Esophagus (tissue), 2 donors: ENCODE data around the gene NOX5. TPM values are rescaled to one million over a fixed set of nuclear protein-coding genes. Genes with fewer than 3 reads are reported as not detected.

Experiments used
- H3K27ac ChIP-seq, 2 donors: one replicate each; pipeline ENCODE4 v1.5.1; 2013; ENCODE audit warnings: low read depth in 2 of 2, mild to moderate bottlenecking in 2 of 2, inconsistent platforms in 1 of 2, low read length in 1 of 2, moderate library complexity in 1 of 2
- H3K27me3 ChIP-seq, 2 donors: one replicate each; pipeline ENCODE4 v1.6.1; 2013; ENCODE audit warnings: low read length in 2 of 2, control low read depth in 1 of 2, mild to moderate bottlenecking in 1 of 2; ENCODE audit not compliant: insufficient read depth in 2 of 2, control insufficient read depth in 1 of 2
- H3K36me3 ChIP-seq, 2 donors: one replicate each; pipeline ENCODE4 v1.6.1; 2013; ENCODE audit warnings: low read length in 1 of 2; ENCODE audit not compliant: control insufficient read depth in 2 of 2, insufficient read depth in 2 of 2
- H3K4me1 ChIP-seq, 2 donors: one replicate each; pipeline ENCODE4 v1.6.1; 2013; ENCODE audit warnings: low read length in 1 of 2; ENCODE audit not compliant: control insufficient read depth in 2 of 2, insufficient read depth in 2 of 2
- H3K4me3 ChIP-seq, 2 donors: one replicate each; pipeline ENCODE4 v1.5.1; 2013; ENCODE audit warnings: low read length in 2 of 2, mild to moderate bottlenecking in 2 of 2, low read depth in 1 of 2, moderate library complexity in 1 of 2
- H3K9me3 ChIP-seq, 2 donors: one replicate each; pipeline ENCODE4 v1.6.1; 2013; ENCODE audit warnings: mild to moderate bottlenecking in 2 of 2, low read depth in 1 of 2, low read length in 1 of 2, moderate library complexity in 1 of 2; ENCODE audit not compliant: control insufficient read depth in 2 of 2, insufficient read depth in 1 of 2
- WGBS, 2 donors: extraction: QIAGEN DNeasy Blood & Tissue Kit; methylation state at CpG; one replicate each; pipeline ENCODE4 v1.1.7; 2013; 5-methylcytosine and 5-hydroxymethylcytosine counted together
- polyA plus RNA-seq, 2 donors: library from polyadenylated mRNA; stranded (reverse); fragments of 200-250 nt; gene quantifications; one replicate each; pipeline ENCODE4 v1.2.3, GENCODE V29; 2013
- donor health status: healthy with polysubstance abuse.
- donor health status: Bipolar disorder and iron deficiency.

The NOX5 gene
- polyA plus RNA-seq, 2 donors, result 0.26 to 0.29 TPM

- no peak overlapping the region for H3K4me3 ChIP-seq
- H3K4me1 ChIP-seq, result peaks cover 2 to 17% of the 10 kb centered on the region in 2 donors
- whole genome bisulfite sequencing, 2 donors, result 82 to 83% methylated on average over 5 of the region's 5 CpGs
- no peaks in the 10 kb centered on the region for H3K36me3 ChIP-seq
- no peaks in the 10 kb centered on the region for H3K27me3 ChIP-seq
- no peaks in the 10 kb centered on the region for H3K9me3 ChIP-seq
- no peak overlapping the region for H3K27ac ChIP-seq
Observed at GRCh38 chr15:69089258-69089657, 74.8 kb downstream of the NOX5 start.

GRCh38 chr15:69090197-69090948 is 75.9 kb downstream of the NOX5 start:
- 53 to 64% methylated on average over 5 of the region's 5 CpGs for WGBS, 2 donors
- Histone ChIP-seq H3K27me3 (no peaks in the 10 kb centered on the region), H3K27ac (no peak overlapping the region), H3K9me3 (no peaks in the 10 kb centered on the region), H3K4me1 (peaks cover 4 to 25% of the 10 kb centered on the region in 2 donors), H3K36me3 (no peaks in the 10 kb centered on the region), H3K4me3 (no peak overlapping the region)

GRCh38 chr15:69091654-69092053 is 77.2 kb downstream of the NOX5 start:
- H3K36me3 ChIP-seq, result no peaks in the 10 kb centered on the region
- WGBS, 2 donors, result 71 to 73% methylated on average over 1 of the region's 1 CpG
- H3K4me3 ChIP-seq, result no peak overlapping the region
- peaks cover 6 to 24% of the 10 kb centered on the region in 2 donors for H3K4me1 ChIP-seq
- H3K27ac ChIP-seq, result peak overlapping the region in 1 of 2 donors; percentile 13
- no peaks in the 10 kb centered on the region for H3K9me3 ChIP-seq
- no peaks in the 10 kb centered on the region for H3K27me3 ChIP-seq

GRCh38 chr15:69092159-69092558 is 77.7 kb downstream of the NOX5 start:
- no peaks in the 10 kb centered on the region for H3K27me3 ChIP-seq
- 50 to 56% methylated on average over 7 of the region's 7 CpGs for WGBS, 2 donors
- H3K4me1 ChIP-seq, result peaks cover 6 to 24% of the 10 kb centered on the region in 2 donors
- peak overlapping the region in 1 of 2 donors; percentile 13 for H3K27ac ChIP-seq
- H3K4me3 ChIP-seq, result no peak overlapping the region
- no peaks in the 10 kb centered on the region for H3K36me3 ChIP-seq
- H3K9me3 ChIP-seq, result no peaks in the 10 kb centered on the region

- WGBS, 2 donors, result 75 to 79% methylated on average over 4 of the region's 4 CpGs
- Histone ChIP-seq H3K9me3 (no peaks in the 10 kb centered on the region), H3K27me3 (no peaks in the 10 kb centered on the region), H3K4me3 (no peak overlapping the region), H3K36me3 (no peaks in the 10 kb centered on the region), H3K4me1 (peaks cover 4 to 20% of the 10 kb centered on the region in 2 donors), H3K27ac (peak overlapping the region in 1 of 2 donors; percentile 47)
Observed at GRCh38 chr15:69093127-69093526, 78.6 kb downstream of the NOX5 start.

- no peaks in the 10 kb centered on the region for H3K27me3 ChIP-seq
- H3K4me3 ChIP-seq, result no peak overlapping the region
- peaks cover 4 to 18% of the 10 kb centered on the region in 2 donors for H3K4me1 ChIP-seq
- H3K36me3 ChIP-seq, result no peaks in the 10 kb centered on the region
- H3K27ac ChIP-seq, result peak overlapping the region in 1 of 2 donors; percentile 47
- H3K9me3 ChIP-seq, result no peaks in the 10 kb centered on the region
Observed at GRCh38 chr15:69093614-69094013, 79.1 kb downstream of the NOX5 start.

GRCh38 chr15:69094124-69094921 is 79.8 kb downstream of the NOX5 start:
- Histone ChIP-seq H3K9me3 (no peaks in the 10 kb centered on the region), H3K27me3 (no peaks in the 10 kb centered on the region), H3K36me3 (no peaks in the 10 kb centered on the region), H3K27ac (no peak overlapping the region), H3K4me3 (no peak overlapping the region), H3K4me1 (peaks cover 4 to 18% of the 10 kb centered on the region in 2 donors)
- WGBS, 2 donors, result 47 to 64% methylated on average over 8 of the region's 8 CpGs

GRCh38 chr15:69095274-69095673 is 80.8 kb downstream of the NOX5 start:
- Histone ChIP-seq H3K27me3 (no peaks in the 10 kb centered on the region), H3K27ac (no peak overlapping the region), H3K4me1 (peaks cover 4 to 12% of the 10 kb centered on the region in 2 donors), H3K9me3 (no peaks in the 10 kb centered on the region), H3K4me3 (no peak overlapping the region), H3K36me3 (no peaks in the 10 kb centered on the region)
- WGBS, 2 donors, result 77 to 100% methylated on average over 1 of the region's 1 CpG

GRCh38 chr15:69096196-69096595 is 81.7 kb downstream of the NOX5 start:
- no peak overlapping the region for H3K4me3 ChIP-seq
- H3K27ac ChIP-seq, result no peak overlapping the region
- H3K36me3 ChIP-seq, result no peaks in the 10 kb centered on the region
- H3K4me1 ChIP-seq, result peaks cover 4 to 18% of the 10 kb centered on the region in 2 donors
- H3K27me3 ChIP-seq, result no peaks in the 10 kb centered on the region
- no peaks in the 10 kb centered on the region for H3K9me3 ChIP-seq
- 47 to 60% methylated on average over 2 of the region's 2 CpGs for WGBS, 2 donors
